ENCODE results near the gene RIOK1.

DNA sequence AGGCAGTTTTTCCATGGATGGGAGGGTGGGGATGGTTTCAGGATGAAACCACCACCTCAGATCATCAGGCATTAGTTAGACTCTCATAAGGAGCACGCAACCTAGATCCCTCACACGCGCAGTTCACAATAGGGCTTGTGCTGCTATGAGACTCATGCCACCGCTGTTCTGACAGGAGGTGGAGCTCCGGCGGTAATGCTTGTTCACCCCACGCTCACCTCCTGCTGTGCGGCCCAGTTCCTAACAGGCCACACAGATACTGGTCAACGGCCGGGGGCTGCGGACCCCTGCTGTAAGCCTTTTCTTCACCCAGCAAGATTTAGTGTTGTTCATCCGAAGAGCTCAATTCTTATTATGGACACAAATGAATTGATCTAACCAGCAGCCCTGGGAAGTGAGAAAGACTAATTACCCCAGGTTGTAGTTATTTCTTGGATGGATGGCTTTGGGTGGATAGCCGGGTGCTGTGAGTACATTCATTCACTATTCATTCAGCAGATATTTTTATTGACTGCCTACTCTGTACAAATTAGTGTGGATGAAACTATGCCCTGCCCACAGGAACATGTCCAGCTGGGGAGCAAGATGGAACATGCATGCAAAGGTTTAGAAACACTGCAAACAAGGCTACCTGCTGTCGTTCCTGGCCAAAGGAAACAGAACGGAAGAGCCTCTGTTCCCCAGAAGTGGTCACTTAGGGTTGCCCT is 57.2 kb downstream of the RIOK1 start:
- no peak for TF ChIP-seq TAF1 (IDR thresholded peaks at IDR 0.05; ENCODE audit: low read depth, low read length)
- TF ChIP-seq POLR2A (IDR thresholded peaks at IDR 0.05; ENCODE audit: low read depth, low read length), result no peak
- TF ChIP-seq POLR2AphosphoS5 (IDR thresholded peaks at IDR 0.05; ENCODE audit: low read depth, low read length), result no peak
- no peak for TF ChIP-seq PAX5 (IDR thresholded peaks at IDR 0.05; ENCODE audit: insufficient read depth, low read length, severe bottlenecking)
- TF ChIP-seq SPI1 (IDR thresholded peaks at IDR 0.05; ENCODE audit: low read depth, low read length), result no peak
- TF ChIP-seq POU2F2 (IDR thresholded peaks at IDR 0.05; ENCODE audit: low read depth, low read length), result no peak

Data from GM12891 (cell line).